ENCODE data around the gene MINDY4.

Gene MINDY4

GRCh38 chr7:30879139-30880124 is 108.2 kb downstream of the MINDY4 start:
- no peaks in the 10 kb centered on the region for H3K9me3 ChIP-seq (replicated peaks; ENCODE audit: low read length)
- no peak overlapping the region for H3K4me2 ChIP-seq (ENCODE audit: low read length)
- H3K4me3 ChIP-seq (ENCODE audit: low read length): no peak overlapping the region
- no peak overlapping the region for H3K9ac ChIP-seq (ENCODE audit: low read depth, low read length)
- H3K36me3 ChIP-seq (ENCODE audit: insufficient read depth, low read length): no peaks in the 10 kb centered on the region
- H3K27me3 ChIP-seq (ENCODE audit: control insufficient read depth, insufficient read depth, low read length): peaks cover 10% of the 10 kb centered on the region
- H3K4me1 ChIP-seq (ENCODE audit: control insufficient read depth, insufficient read depth, low read length): no peaks in the 10 kb centered on the region

- H3K4me2 ChIP-seq (ENCODE audit: low read length): no peak overlapping the region
- H3K36me3 ChIP-seq (ENCODE audit: insufficient read depth, low read length): no peaks in the 10 kb centered on the region
Measured at GRCh38 chr7:30880125-30880720, 109.0 kb downstream of the MINDY4 start.

GRCh38 chr7:30880941-30881340 is 109.7 kb downstream of the MINDY4 start:
- H3K4me1 ChIP-seq (ENCODE audit: control insufficient read depth, insufficient read depth, low read length): no peaks in the 10 kb centered on the region
- no peak overlapping the region for H3K9ac ChIP-seq (ENCODE audit: low read depth, low read length)
- no peaks in the 10 kb centered on the region for H3K36me3 ChIP-seq (ENCODE audit: insufficient read depth, low read length)

More at GRCh38 chr7:30880125-30880720, 109.0 kb downstream of the MINDY4 start:
- Histone ChIP-seq H3K27me3 (ENCODE audit: control insufficient read depth, insufficient read depth, low read length) (peaks cover 10% of the 10 kb centered on the region), H3K4me1 (ENCODE audit: control insufficient read depth, insufficient read depth, low read length) (no peaks in the 10 kb centered on the region), H3K9me3 (replicated peaks; ENCODE audit: low read length) (no peaks in the 10 kb centered on the region), H3K4me3 (ENCODE audit: low read length) (no peak overlapping the region), H3K9ac (ENCODE audit: low read depth, low read length) (no peak overlapping the region)

GRCh38 chr7:30881448-30881847 is 110.2 kb downstream of the MINDY4 start:
- Histone ChIP-seq H3K4me3 (ENCODE audit: low read length) (no peak overlapping the region), H3K36me3 (ENCODE audit: insufficient read depth, low read length) (no peaks in the 10 kb centered on the region), H3K27me3 (ENCODE audit: control insufficient read depth, insufficient read depth, low read length) (peaks cover 13% of the 10 kb centered on the region), H3K9me3 (replicated peaks; ENCODE audit: low read length) (no peaks in the 10 kb centered on the region), H3K4me1 (ENCODE audit: control insufficient read depth, insufficient read depth, low read length) (no peaks in the 10 kb centered on the region), H3K9ac (ENCODE audit: low read depth, low read length) (no peak overlapping the region), H3K4me2 (ENCODE audit: low read length) (no peak overlapping the region)

More at GRCh38 chr7:30880941-30881340, 109.7 kb downstream of the MINDY4 start:
- H3K9me3 ChIP-seq (replicated peaks; ENCODE audit: low read length): no peaks in the 10 kb centered on the region
- H3K4me2 ChIP-seq (ENCODE audit: low read length): no peak overlapping the region
- peaks cover 10% of the 10 kb centered on the region for H3K27me3 ChIP-seq (ENCODE audit: control insufficient read depth, insufficient read depth, low read length)
- H3K4me3 ChIP-seq (ENCODE audit: low read length): no peak overlapping the region

- no peak overlapping the region for H3K4me2 ChIP-seq (ENCODE audit: low read length)
- no peak overlapping the region for H3K4me3 ChIP-seq (ENCODE audit: low read length)
- no peak overlapping the region for H3K9ac ChIP-seq (ENCODE audit: low read depth, low read length)
- H3K9me3 ChIP-seq (replicated peaks; ENCODE audit: low read length): no peaks in the 10 kb centered on the region
- H3K27me3 ChIP-seq (ENCODE audit: control insufficient read depth, insufficient read depth, low read length): peaks cover 26% of the 10 kb centered on the region
- no peaks in the 10 kb centered on the region for H3K36me3 ChIP-seq (ENCODE audit: insufficient read depth, low read length)
- H3K4me1 ChIP-seq (ENCODE audit: control insufficient read depth, insufficient read depth, low read length): peaks cover 8% of the 10 kb centered on the region
Measured at GRCh38 chr7:30884881-30885280, 113.7 kb downstream of the MINDY4 start.

- Histone ChIP-seq H3K36me3 (ENCODE audit: insufficient read depth, low read length) (no peaks in the 10 kb centered on the region), H3K9me3 (replicated peaks; ENCODE audit: low read length) (no peaks in the 10 kb centered on the region), H3K4me3 (ENCODE audit: low read length) (no peak overlapping the region), H3K27me3 (ENCODE audit: control insufficient read depth, insufficient read depth, low read length) (peaks cover 42% of the 10 kb centered on the region), H3K4me2 (ENCODE audit: low read length) (no peak overlapping the region), H3K4me1 (ENCODE audit: control insufficient read depth, insufficient read depth, low read length) (peaks cover 8% of the 10 kb centered on the region), H3K9ac (ENCODE audit: low read depth, low read length) (no peak overlapping the region)
Measured at GRCh38 chr7:30886608-30887011, 115.4 kb downstream of the MINDY4 start.

GRCh38 chr7:30887464-30887872 is 116.3 kb downstream of the MINDY4 start:
- no peaks in the 10 kb centered on the region for H3K9me3 ChIP-seq (replicated peaks; ENCODE audit: low read length)
- no peaks in the 10 kb centered on the region for H3K36me3 ChIP-seq (ENCODE audit: insufficient read depth, low read length)
- H3K4me3 ChIP-seq (ENCODE audit: low read length): no peak overlapping the region
- H3K9ac ChIP-seq (ENCODE audit: low read depth, low read length): no peak overlapping the region
- no peak overlapping the region for H3K4me2 ChIP-seq (ENCODE audit: low read length)
- H3K4me1 ChIP-seq (ENCODE audit: control insufficient read depth, insufficient read depth, low read length): peaks cover 8% of the 10 kb centered on the region
- H3K27me3 ChIP-seq (ENCODE audit: control insufficient read depth, insufficient read depth, low read length): peaks cover 51% of the 10 kb centered on the region

GRCh38 chr7:30888747-30889146 is 117.5 kb downstream of the MINDY4 start:
- H3K27me3 ChIP-seq (ENCODE audit: control insufficient read depth, insufficient read depth, low read length): peaks cover 63% of the 10 kb centered on the region
- H3K9me3 ChIP-seq (replicated peaks; ENCODE audit: low read length): no peaks in the 10 kb centered on the region
- H3K4me1 ChIP-seq (ENCODE audit: control insufficient read depth, insufficient read depth, low read length): peaks cover 8% of the 10 kb centered on the region
- H3K4me3 ChIP-seq (ENCODE audit: low read length): no peak overlapping the region
- H3K9ac ChIP-seq (ENCODE audit: low read depth, low read length): no peak overlapping the region
- no peaks in the 10 kb centered on the region for H3K36me3 ChIP-seq (ENCODE audit: insufficient read depth, low read length)
- H3K4me2 ChIP-seq (ENCODE audit: low read length): no peak overlapping the region

- Histone ChIP-seq H3K9me3 (replicated peaks; ENCODE audit: low read length) (no peaks in the 10 kb centered on the region), H3K4me3 (ENCODE audit: low read length) (no peak overlapping the region), H3K4me1 (ENCODE audit: control insufficient read depth, insufficient read depth, low read length) (peaks cover 8% of the 10 kb centered on the region), H3K9ac (ENCODE audit: low read depth, low read length) (no peak overlapping the region), H3K27me3 (ENCODE audit: control insufficient read depth, insufficient read depth, low read length) (peaks cover 72% of the 10 kb centered on the region), H3K36me3 (ENCODE audit: insufficient read depth, low read length) (no peaks in the 10 kb centered on the region), H3K4me2 (ENCODE audit: low read length) (no peak overlapping the region)
Measured at GRCh38 chr7:30890226-30890625, 119.0 kb downstream of the MINDY4 start.

GRCh38 chr7:30893357-30893756 is 122.1 kb downstream of the MINDY4 start:
- H3K4me3 ChIP-seq (ENCODE audit: low read length): no peak overlapping the region
- peaks cover 76% of the 10 kb centered on the region for H3K27me3 ChIP-seq (ENCODE audit: control insufficient read depth, insufficient read depth, low read length)
- no peak overlapping the region for H3K9ac ChIP-seq (ENCODE audit: low read depth, low read length)
- no peaks in the 10 kb centered on the region for H3K36me3 ChIP-seq (ENCODE audit: insufficient read depth, low read length)
- peaks cover 8% of the 10 kb centered on the region for H3K4me1 ChIP-seq (ENCODE audit: control insufficient read depth, insufficient read depth, low read length)
- no peak overlapping the region for H3K4me2 ChIP-seq (ENCODE audit: low read length)
- H3K9me3 ChIP-seq (replicated peaks; ENCODE audit: low read length): no peaks in the 10 kb centered on the region

- Histone ChIP-seq H3K9ac (ENCODE audit: low read depth, low read length) (no peak overlapping the region), H3K4me1 (ENCODE audit: control insufficient read depth, insufficient read depth, low read length) (peaks cover 1% of the 10 kb centered on the region), H3K9me3 (replicated peaks; ENCODE audit: low read length) (no peaks in the 10 kb centered on the region), H3K27me3 (ENCODE audit: control insufficient read depth, insufficient read depth, low read length) (peaks cover 81% of the 10 kb centered on the region), H3K4me2 (ENCODE audit: low read length) (no peak overlapping the region), H3K36me3 (ENCODE audit: insufficient read depth, low read length) (no peaks in the 10 kb centered on the region), H3K4me3 (ENCODE audit: low read length) (no peak overlapping the region)
Measured at GRCh38 chr7:30894009-30894408, 122.8 kb downstream of the MINDY4 start.

Measured in skeletal muscle satellite cell (primary cell).